Nephron progenitor cell (in vitro differentiated cells): Measurements from ENCODE around the gene MYH4.

Experiments used
- DNase-seq: peaks from one replicate; pipeline ENCODE4 v3.0.0; 2021
- H3K27ac Mint-ChIP-seq: 2 replicates; pipeline ENCODE4 v1.8.0; 2021; ENCODE audit warnings: mild to moderate bottlenecking, moderate library complexity, mixed read lengths
- H3K27me3 Mint-ChIP-seq: 2 replicates; pipeline ENCODE4 v1.8.0; 2021; ENCODE audit warnings: mild to moderate bottlenecking, low read depth, mixed read lengths; ENCODE audit not compliant: poor library complexity
- H3K36me3 Mint-ChIP-seq: 2 replicates; pipeline ENCODE4 v1.8.0; 2021; ENCODE audit warnings: low read depth, mixed read lengths
- H3K4me1 Mint-ChIP-seq: 2 replicates; pipeline ENCODE4 v1.8.0; 2021; ENCODE audit warnings: mixed read lengths
- H3K4me3 Mint-ChIP-seq: 2 replicates; pipeline ENCODE4 v1.8.0; 2021; ENCODE audit warnings: mild to moderate bottlenecking, moderate library complexity, mixed read lengths
- H3K9me3 Mint-ChIP-seq: 2 replicates; pipeline ENCODE4 v1.8.0; 2021; ENCODE audit warnings: mild to moderate bottlenecking, moderate library complexity, mixed read lengths
- TF ChIP-seq, protein P1 (sequence below): fragments of 200-600 bp; sonication (generic); IDR thresholded peaks from 2 replicates; pipeline ENCODE4 v1.5.0; 2021; ENCODE audit warnings: antibody characterized with exemption

The MYH4 gene

DNA sequence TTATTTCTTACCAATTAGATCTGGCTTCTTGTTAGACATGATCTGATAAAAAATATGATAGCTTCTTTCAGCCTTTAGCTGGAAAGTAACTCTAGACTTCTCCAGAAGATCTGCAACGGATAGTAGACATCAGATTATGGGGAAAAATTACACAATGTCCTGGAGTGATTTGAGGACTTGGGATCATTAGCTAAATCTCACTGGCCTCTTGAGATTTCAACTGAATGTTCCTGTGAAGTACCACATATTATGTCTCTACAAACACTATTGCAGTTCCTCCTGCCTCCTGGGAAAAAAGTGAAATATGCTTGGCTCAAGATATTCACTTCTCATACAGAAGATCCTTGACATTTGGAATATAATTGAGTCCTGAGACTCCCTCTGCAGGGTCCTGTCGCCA, 43.5 kb upstream of the MYH4 start:
- TF ChIP-seq, protein P1, sequence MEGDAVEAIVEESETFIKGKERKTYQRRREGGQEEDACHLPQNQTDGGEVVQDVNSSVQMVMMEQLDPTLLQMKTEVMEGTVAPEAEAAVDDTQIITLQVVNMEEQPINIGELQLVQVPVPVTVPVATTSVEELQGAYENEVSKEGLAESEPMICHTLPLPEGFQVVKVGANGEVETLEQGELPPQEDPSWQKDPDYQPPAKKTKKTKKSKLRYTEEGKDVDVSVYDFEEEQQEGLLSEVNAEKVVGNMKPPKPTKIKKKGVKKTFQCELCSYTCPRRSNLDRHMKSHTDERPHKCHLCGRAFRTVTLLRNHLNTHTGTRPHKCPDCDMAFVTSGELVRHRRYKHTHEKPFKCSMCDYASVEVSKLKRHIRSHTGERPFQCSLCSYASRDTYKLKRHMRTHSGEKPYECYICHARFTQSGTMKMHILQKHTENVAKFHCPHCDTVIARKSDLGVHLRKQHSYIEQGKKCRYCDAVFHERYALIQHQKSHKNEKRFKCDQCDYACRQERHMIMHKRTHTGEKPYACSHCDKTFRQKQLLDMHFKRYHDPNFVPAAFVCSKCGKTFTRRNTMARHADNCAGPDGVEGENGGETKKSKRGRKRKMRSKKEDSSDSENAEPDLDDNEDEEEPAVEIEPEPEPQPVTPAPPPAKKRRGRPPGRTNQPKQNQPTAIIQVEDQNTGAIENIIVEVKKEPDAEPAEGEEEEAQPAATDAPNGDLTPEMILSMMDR = no peak
- no peak for DNase-seq
- no peak overlapping the region for H3K27ac Mint-ChIP-seq
- no peaks in the 10 kb centered on the region for H3K9me3 Mint-ChIP-seq
- H3K27me3 Mint-ChIP-seq = peaks cover 5% of the 10 kb centered on the region
- H3K4me1 Mint-ChIP-seq = no peaks in the 10 kb centered on the region
- no peaks in the 10 kb centered on the region for H3K36me3 Mint-ChIP-seq
- no peak overlapping the region for H3K4me3 Mint-ChIP-seq

DNA sequence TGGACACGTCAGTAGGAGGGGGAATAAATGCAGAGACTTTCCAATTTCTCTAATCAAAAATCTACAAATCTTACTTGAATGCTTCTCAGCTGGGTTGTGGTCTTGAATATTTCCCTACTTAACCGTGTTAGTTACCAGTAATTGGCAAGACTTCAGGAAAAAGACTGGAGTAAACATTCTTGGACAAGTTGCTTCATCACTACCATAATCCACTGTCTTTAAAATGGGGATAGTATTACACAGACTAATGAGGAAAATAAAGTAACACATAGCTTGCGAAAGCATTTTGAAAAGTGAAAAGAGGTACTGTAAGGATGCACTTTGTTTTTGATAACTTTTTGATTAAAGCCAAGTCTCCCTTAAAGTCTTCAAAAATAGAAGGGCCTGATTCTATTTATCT, 30.6 kb upstream of the MYH4 start:
- no peak for DNase-seq
- TF ChIP-seq, protein P1 = no peak
- Mint-ChIP-seq H3K27ac (no peak overlapping the region), H3K4me1 (no peaks in the 10 kb centered on the region), H3K27me3 (peaks cover 5% of the 10 kb centered on the region), H3K4me3 (no peak overlapping the region), H3K9me3 (no peaks in the 10 kb centered on the region), H3K36me3 (no peaks in the 10 kb centered on the region)

DNA sequence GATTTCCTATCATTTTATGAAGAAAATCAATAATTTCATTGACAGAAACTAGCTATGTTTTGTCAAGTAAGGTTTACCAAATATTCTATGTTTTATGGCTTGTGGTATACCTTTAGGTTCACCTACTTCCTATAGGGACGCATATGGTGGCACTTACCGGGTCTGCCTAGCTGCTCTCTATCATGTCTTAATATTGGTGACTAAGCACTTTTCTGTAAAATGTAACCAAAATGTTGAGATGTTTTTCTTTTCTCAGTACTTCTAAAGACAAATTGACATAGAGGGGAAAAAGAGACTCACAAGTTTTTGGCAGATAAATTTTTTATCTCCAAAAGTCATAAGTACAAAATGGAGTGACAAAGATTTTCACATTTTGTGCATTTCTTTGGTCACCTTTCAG, 22.6 kb upstream of the MYH4 start:
- Mint-ChIP-seq H3K4me1 (peaks cover 9% of the 10 kb centered on the region), H3K36me3 (no peaks in the 10 kb centered on the region), H3K4me3 (no peak overlapping the region), H3K9me3 (peaks cover 38% of the 10 kb centered on the region), H3K27ac (no peak overlapping the region), H3K27me3 (peaks cover 5% of the 10 kb centered on the region)
- no peak for DNase-seq
- TF ChIP-seq, protein P1 = no peak

DNA sequence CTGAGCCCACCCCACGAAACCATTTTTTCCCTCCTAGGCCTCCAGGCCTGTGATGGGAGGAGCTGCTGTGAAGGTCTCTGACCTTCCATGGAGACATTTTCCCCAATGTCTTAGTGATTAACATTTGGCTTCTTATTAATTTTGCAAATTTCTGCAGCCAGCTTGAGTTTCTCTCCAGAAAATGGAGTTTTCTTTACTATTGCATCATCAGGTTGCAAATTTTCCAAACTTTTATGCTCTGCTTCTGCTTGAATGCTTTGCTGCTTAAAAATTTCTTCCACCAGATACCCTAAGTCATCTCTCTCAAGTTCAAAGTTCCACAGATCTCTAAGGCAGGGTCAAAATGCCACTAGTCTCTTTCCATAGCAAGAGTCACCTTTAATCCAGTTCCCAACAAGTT, 12.9 kb upstream of the MYH4 start:
- H3K4me1 Mint-ChIP-seq = no peaks in the 10 kb centered on the region
- no peak overlapping the region for H3K27ac Mint-ChIP-seq
- H3K9me3 Mint-ChIP-seq = peaks cover 50% of the 10 kb centered on the region
- H3K36me3 Mint-ChIP-seq = no peaks in the 10 kb centered on the region
- TF ChIP-seq, protein P1 = no peak
- peaks cover 7% of the 10 kb centered on the region for H3K27me3 Mint-ChIP-seq
- DNase-seq = no peak
- H3K4me3 Mint-ChIP-seq = no peak overlapping the region

DNA sequence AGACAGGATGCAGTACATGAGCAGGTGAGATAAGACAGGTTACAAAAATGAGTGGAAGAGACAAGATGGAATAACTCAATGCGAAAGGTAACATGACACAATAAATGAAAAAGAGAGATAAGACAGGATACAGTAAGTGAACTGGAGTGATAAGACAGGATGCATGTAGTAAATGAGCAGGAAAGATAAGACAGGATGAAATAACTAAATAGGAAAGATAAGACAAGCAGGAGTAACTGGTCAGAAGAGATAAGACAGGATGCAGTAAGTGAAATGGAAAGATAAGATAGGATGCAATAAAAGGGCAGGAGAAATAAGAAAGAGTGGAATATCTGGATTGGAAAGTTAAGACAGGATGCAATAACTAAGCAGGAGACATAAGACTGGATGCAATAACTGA, 8.3 kb upstream of the MYH4 start:
- DNase-seq = no peak
- TF ChIP-seq, protein P1 = no peak
- Mint-ChIP-seq H3K4me3 (no peak overlapping the region), H3K9me3 (peaks cover 12% of the 10 kb centered on the region), H3K27me3 (no peaks in the 10 kb centered on the region), H3K4me1 (no peaks in the 10 kb centered on the region), H3K27ac (no peak overlapping the region), H3K36me3 (no peaks in the 10 kb centered on the region)

DNA sequence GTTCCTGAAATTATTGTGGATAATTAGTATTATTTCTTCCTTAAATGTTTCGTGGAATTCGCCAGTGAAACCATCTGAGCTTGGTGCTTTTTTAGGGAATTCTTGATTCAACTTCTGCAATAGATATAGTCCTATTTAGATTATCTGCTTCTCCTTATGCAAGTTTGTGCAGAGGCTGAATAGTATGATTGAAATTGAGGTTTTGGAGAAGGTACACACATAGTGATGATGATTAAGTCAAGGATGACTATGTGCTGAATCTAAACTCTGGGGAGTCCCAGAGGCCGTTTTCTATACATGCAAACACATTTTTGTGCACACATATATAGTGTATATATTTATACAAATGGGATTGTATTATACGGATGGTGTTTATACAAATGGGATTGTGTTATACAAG, 5.2 kb upstream of the MYH4 start:
- no peaks in the 10 kb centered on the region for H3K27me3 Mint-ChIP-seq
- H3K36me3 Mint-ChIP-seq = no peaks in the 10 kb centered on the region
- no peaks in the 10 kb centered on the region for H3K4me1 Mint-ChIP-seq
- no peaks in the 10 kb centered on the region for H3K9me3 Mint-ChIP-seq
- no peak for DNase-seq
- H3K4me3 Mint-ChIP-seq = no peak overlapping the region
- TF ChIP-seq, protein P1 = no peak
- H3K27ac Mint-ChIP-seq = no peak overlapping the region
